Articular chondrocyte of knee joint (primary cell): ENCODE measurements around the gene YARS1. TPM values are rescaled to one million over a fixed set of nuclear protein-coding genes. Genes with fewer than 3 reads are reported as not detected.

ENCODE experiments used
- total RNA-seq: library from RNA; depleted of rRNA; stranded (reverse); fragments of >200 nt; gene quantifications from 2 replicates; pipeline ENCODE4 v1.2.3, GENCODE V29; 2012

The YARS1 gene
- 119 and 135 TPM in 2 replicates for total RNA-seq

DNA sequence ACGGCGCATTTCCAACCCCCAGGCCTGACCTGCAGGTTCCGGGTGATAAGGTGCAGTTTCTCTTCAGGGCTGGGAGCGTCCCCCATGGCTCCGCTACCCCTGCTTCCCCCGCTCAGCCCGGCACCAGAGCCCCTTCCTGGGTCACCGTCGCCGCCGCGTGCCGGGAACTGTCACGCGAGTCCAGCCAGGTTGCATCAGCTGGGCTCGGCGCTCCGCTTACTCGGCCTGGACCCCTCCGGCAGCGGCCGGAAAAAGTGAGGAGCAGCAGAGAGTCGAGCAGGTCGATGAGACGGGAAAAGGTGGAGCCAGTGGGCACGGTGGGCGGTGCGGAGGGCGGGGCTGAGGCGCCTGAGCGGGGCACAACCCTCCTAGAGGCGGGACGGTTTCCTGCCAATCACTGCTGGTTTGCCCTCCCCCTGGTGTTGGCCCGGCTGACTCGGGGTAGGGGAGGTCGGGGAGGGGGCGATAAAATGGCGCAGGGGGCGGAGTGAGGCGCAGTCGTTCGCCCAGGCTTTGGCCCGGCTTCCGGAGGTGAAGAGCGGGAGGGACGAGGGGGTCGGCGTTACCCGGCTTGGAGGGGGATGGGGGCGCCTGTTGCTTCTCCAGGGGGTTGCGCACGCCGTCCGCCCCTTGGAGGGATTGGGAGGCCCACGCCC lies at the start of gene YARS1, which contains the start of gene S100PBP:
Gene YARS1 (minus strand): TSS at position 200 of the 656 bp plus-strand sequence. CDS start 114 bp downstream, at position 86.
Gene S100PBP (plus strand): TSS at position 495 of the 656 bp plus-strand sequence. CDS start 8,447 bp downstream, outside the sequence.

Other genes with a start within 250 kb of the YARS1 start
- 51.7 and 60.4 TPM in 2 replicates for gene ZBTB8OS, start 166.8 kb downstream of the YARS1 start, total RNA-seq
- gene RBBP4, start 166.2 kb downstream of the YARS1 start, total RNA-seq = 107 and 115 TPM in 2 replicates
- 111 and 116 TPM in 2 replicates for gene SYNC, start 114.6 kb downstream of the YARS1 start, total RNA-seq
- 53.6 and 55.2 TPM in 2 replicates for gene S100PBP, start 295 bp upstream of the YARS1 start, total RNA-seq
- 0.91 and 2.2 TPM in 2 replicates for gene FNDC5, start 53.6 kb upstream of the YARS1 start, total RNA-seq
- gene HPCA, start 69.1 kb upstream of the YARS1 start, total RNA-seq = not detected in 2 replicates
- 33.9 and 35.7 TPM in 2 replicates for gene TMEM54, start 84.0 kb upstream of the YARS1 start, total RNA-seq
- 15.2 and 15.3 TPM in 2 replicates for gene RNF19B, start 147.5 kb upstream of the YARS1 start, total RNA-seq
- gene AK2, start 219.5 kb upstream of the YARS1 start, total RNA-seq = 140 and 168 TPM in 2 replicates